ENCODE measurements around the gene CAPSL. TPM values are rescaled to one million over a fixed set of nuclear protein-coding genes. Genes with fewer than 3 reads are reported as not detected.

CAPSL gene
- total RNA-seq, 2 donors from 2014 or later = not detected

DNA sequence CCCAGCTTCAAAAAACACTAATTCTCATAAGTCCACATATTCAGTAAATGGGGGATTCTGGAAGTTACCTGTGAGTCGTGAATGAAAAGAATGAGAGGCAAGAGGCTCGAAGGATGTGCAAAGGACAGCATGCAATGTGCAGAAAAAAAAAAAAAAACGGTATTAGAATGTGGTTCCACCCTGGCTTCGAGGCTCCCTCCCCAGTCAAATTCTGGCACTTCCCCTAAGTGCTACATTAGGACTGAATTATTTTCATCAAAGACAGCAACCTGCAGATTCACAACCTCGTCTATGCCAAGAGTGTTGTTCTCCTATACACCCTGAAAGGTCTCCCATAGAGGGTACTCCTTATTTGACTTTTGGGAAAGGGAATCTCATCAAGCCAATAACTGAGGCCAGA is 16.5 kb downstream of the CAPSL start:
- Histone ChIP-seq H3K9me3 (no peaks in the 10 kb centered on the region), H3K36me3 (no peaks in the 10 kb centered on the region), H3K27ac (no peak overlapping the region), H3K4me1 (no peaks in the 10 kb centered on the region), H3K4me3 (no peak overlapping the region), H3K27me3 (no peaks in the 10 kb centered on the region)
- TF ChIP-seq, protein P1, sequence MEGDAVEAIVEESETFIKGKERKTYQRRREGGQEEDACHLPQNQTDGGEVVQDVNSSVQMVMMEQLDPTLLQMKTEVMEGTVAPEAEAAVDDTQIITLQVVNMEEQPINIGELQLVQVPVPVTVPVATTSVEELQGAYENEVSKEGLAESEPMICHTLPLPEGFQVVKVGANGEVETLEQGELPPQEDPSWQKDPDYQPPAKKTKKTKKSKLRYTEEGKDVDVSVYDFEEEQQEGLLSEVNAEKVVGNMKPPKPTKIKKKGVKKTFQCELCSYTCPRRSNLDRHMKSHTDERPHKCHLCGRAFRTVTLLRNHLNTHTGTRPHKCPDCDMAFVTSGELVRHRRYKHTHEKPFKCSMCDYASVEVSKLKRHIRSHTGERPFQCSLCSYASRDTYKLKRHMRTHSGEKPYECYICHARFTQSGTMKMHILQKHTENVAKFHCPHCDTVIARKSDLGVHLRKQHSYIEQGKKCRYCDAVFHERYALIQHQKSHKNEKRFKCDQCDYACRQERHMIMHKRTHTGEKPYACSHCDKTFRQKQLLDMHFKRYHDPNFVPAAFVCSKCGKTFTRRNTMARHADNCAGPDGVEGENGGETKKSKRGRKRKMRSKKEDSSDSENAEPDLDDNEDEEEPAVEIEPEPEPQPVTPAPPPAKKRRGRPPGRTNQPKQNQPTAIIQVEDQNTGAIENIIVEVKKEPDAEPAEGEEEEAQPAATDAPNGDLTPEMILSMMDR (IDR thresholded peaks at IDR 0.05) = no peak
- no peak for DNase-seq (ENCODE audit: low spot score)

DNA sequence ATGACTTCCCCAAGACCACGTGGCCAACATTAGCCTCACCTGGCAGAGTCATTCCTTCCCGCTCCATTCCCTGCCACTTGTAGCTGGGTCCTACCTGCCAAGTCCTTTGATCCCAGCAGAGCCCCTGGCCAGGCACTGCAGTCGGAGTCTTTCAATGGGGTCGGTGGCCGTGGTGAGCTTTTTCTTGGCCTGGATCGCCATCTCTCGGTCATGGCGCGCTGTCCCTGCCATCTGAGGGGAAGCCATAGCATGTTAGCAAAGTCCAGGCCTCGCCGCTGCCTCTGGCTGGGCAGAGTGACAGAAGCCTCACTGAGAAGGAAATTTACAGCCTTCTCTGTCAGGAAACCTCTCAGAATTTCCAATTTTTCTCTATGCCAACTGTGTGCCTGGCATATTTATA is 17.5 kb downstream of the CAPSL start:
- TF ChIP-seq, protein P1 (IDR thresholded peaks at IDR 0.05) = no peak
- no peak for DNase-seq (ENCODE audit: low spot score)
- no peak overlapping the region for H3K27ac ChIP-seq
- no peak overlapping the region for H3K4me3 ChIP-seq
- H3K9me3 ChIP-seq = no peaks in the 10 kb centered on the region
- no peaks in the 10 kb centered on the region for H3K36me3 ChIP-seq
- no peaks in the 10 kb centered on the region for H3K4me1 ChIP-seq
- H3K27me3 ChIP-seq = no peaks in the 10 kb centered on the region

DNA sequence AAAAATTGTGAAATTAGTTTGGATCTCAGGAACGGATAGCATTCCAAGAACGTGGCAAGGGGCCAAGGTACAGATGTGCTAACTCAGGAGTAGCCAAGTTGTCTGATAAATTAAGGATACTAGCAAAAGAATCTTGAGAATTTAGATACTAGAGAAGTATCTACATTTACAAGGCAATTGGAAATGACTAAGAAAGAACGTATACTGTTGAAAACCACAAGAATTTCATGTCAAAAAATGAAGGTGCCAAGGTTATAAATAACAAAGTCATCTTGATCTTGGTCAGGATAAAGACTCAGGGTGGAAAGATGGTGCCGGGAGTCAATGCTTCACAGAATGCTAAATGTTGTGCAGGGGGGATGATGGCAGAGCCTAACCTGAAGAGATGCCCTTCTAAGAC is 19.2 kb downstream of the CAPSL start:
- no peak overlapping the region for H3K27ac ChIP-seq
- no peaks in the 10 kb centered on the region for H3K27me3 ChIP-seq
- DNase-seq (ENCODE audit: low spot score) = no peak
- no peaks in the 10 kb centered on the region for H3K4me1 ChIP-seq
- H3K36me3 ChIP-seq = no peaks in the 10 kb centered on the region
- no peak overlapping the region for H3K4me3 ChIP-seq
- no peaks in the 10 kb centered on the region for H3K9me3 ChIP-seq
- TF ChIP-seq, protein P1 (IDR thresholded peaks at IDR 0.05) = no peak

DNA sequence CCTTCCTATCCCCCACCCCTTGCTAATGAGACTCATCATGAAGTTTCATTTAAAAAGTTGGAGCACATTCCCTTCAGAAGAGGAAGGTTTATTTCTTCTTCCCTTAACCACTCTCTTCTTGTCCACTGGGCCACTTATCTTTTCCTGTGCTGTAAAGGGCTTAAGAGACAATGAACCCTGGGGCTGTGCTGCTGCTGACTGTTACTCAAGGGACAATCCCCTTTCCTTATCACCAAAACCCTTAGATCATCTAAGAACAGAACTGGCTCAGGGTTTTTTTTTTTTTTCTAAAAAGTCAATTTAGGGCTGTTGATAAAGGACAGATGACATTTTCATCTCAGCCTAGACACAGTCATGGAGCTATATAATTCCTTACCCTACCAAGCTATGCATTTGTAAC is 29.6 kb downstream of the CAPSL start:
- Histone ChIP-seq H3K36me3 (no peaks in the 10 kb centered on the region), H3K4me3 (no peak overlapping the region), H3K9me3 (peaks cover 0 to 6% of the 10 kb centered on the region in 2 donors), H3K4me1 (no peaks in the 10 kb centered on the region), H3K27me3 (no peaks in the 10 kb centered on the region), H3K27ac (no peak overlapping the region)
- TF ChIP-seq, protein P1 (IDR thresholded peaks at IDR 0.05) = no peak
- DNase-seq (ENCODE audit: low spot score) = no peak

DNA sequence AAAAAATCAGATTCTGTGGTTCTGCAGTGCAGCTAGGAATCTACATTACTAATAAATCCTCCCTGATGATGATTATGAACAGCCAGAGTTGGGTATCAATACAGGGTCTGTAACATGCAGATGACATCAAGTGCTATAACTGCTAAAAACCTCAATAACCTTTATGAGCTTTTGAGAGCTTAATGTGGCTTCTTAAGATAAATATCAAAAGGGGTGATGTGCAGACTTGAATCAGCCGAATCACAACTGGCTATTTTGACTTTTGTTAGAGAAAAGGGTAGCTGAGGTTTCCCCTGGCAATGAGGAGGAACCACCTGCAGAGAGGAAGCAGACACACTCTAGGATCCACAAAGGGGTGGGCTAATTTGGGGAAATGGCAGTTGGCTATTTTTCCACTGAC is 30.2 kb downstream of the CAPSL start:
- H3K27me3 ChIP-seq = no peaks in the 10 kb centered on the region
- H3K9me3 ChIP-seq = peaks cover 0 to 6% of the 10 kb centered on the region in 2 donors
- H3K36me3 ChIP-seq = no peaks in the 10 kb centered on the region
- H3K27ac ChIP-seq = no peak overlapping the region
- TF ChIP-seq, protein P1 (IDR thresholded peaks at IDR 0.05) = no peak
- no peaks in the 10 kb centered on the region for H3K4me1 ChIP-seq
- no peak overlapping the region for H3K4me3 ChIP-seq
- DNase-seq (ENCODE audit: low spot score) = no peak

DNA sequence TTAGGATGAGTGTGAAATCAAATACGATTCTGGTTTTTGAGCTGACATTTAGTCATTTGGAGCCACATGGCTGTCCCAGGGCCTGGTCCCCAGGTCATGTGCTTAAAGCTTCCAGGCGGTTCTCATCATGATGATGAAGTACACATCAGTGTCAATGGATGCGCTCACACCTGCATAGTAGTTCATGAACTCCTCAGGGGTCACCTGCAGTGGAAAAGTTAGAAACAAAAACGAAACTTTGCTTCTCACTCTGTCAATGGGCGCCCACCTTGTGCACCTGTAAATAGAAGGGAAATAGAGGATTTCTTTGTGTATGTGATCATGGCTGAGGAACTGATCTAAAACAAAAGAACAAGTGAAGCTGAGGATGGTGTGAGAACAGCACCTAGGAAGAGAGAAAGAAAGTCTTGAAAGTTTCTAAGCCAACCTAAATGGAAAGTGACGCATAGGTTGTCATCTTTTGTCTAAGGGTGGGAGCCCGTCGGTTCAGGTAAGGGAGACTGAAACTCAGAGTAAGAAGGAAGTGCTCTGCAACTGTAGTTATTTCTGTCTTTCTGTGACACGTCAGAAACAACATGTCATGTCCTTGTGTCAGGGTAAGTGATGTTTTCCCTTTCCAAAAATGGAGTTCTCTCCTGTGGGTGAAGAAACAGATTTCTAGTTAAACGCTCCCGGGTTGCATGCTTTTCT is 33.8 kb downstream of the CAPSL start:
- Histone ChIP-seq H3K9me3 (no peaks in the 10 kb centered on the region), H3K36me3 (no peaks in the 10 kb centered on the region), H3K27ac (no peak overlapping the region), H3K4me1 (no peaks in the 10 kb centered on the region), H3K27me3 (no peaks in the 10 kb centered on the region), H3K4me3 (no peak overlapping the region)
- DNase-seq (ENCODE audit: low spot score) = no peak
- TF ChIP-seq, protein P1 (IDR thresholded peaks at IDR 0.05) = no peak
